ENCODE data around the gene FAM219B.

Gene FAM219B

GRCh38 chr15:74854453-74855022, 52.1 kb downstream of the FAM219B start:
- no peak for TF ChIP-seq POLR2AphosphoS5 (IDR thresholded peaks at IDR 0.05; ENCODE audit: low read depth, low read length)
- TF ChIP-seq TAF1 (IDR thresholded peaks at IDR 0.05; ENCODE audit: borderline replicate concordance, low read depth, low read length), result no peak
- TF ChIP-seq POLR2A (IDR thresholded peaks at IDR 0.05; ENCODE audit: low read depth, low read length), result no peak
- FAIRE-seq, result no peak
- no peak for DNase-seq (ENCODE audit: insufficient read length)

GRCh38 chr15:74851960-74852359, 54.7 kb downstream of the FAM219B start:
- FAIRE-seq (no peak), DNase-seq (ENCODE audit: insufficient read length) (no peak)
- TF ChIP-seq POLR2A (IDR thresholded peaks at IDR 0.05; ENCODE audit: low read depth, low read length) (no peak), POLR2AphosphoS5 (IDR thresholded peaks at IDR 0.05; ENCODE audit: low read depth, low read length) (no peak), TAF1 (IDR thresholded peaks at IDR 0.05; ENCODE audit: borderline replicate concordance, low read depth, low read length) (no peak)

GRCh38 chr15:74850393-74850792, 56.3 kb downstream of the FAM219B start:
- TF ChIP-seq POLR2AphosphoS5 (IDR thresholded peaks at IDR 0.05; ENCODE audit: low read depth, low read length) (no peak), TAF1 (IDR thresholded peaks at IDR 0.05; ENCODE audit: borderline replicate concordance, low read depth, low read length) (no peak), POLR2A (IDR thresholded peaks at IDR 0.05; ENCODE audit: low read depth, low read length) (no peak)
- DNase-seq (ENCODE audit: insufficient read length) (no peak), FAIRE-seq (no peak)
